Testis (tissue), 3 donors: ENCODE data around the gene FARS2. TPM values are rescaled to one million over a fixed set of nuclear protein-coding genes. Genes with fewer than 3 reads are reported as not detected.

Experiments
- DNase-seq: peaks from one replicate; pipeline ENCODE4 v3.0.0-alpha.2; 2019
- H3K27ac ChIP-seq, 2 donors: fragments of 200-600 bp; sonication (generic); one replicate each; pipeline ENCODE4 v1.5.1; 2019
- H3K27me3 ChIP-seq: fragments of 200-600 bp; sonication (generic); one replicate; pipeline ENCODE4 v1.5.1; 2019
- H3K36me3 ChIP-seq: fragments of 200-600 bp; sonication (generic); one replicate; pipeline ENCODE4 v1.5.1; 2017; ENCODE audit warnings: low read depth; ENCODE audit errors: missing control alignments
- H3K4me1 ChIP-seq: fragments of 200-600 bp; sonication (generic); one replicate; pipeline ENCODE4 v1.5.1; 2019
- H3K4me3 ChIP-seq, 2 donors: fragments of 200-600 bp; sonication (generic); one replicate each; pipeline ENCODE4 v1.5.1; 2017 to 2019
- H3K9me3 ChIP-seq: fragments of 200-600 bp; sonication (generic); one replicate; pipeline ENCODE4 v1.5.1; 2017
- CTCF ChIP-seq, 3 experiments: fragments of 450-650 bp in 2 of 3; fragments of 200-600 bp in 1 of 3; sonication (generic) in 1 of 3; IDR thresholded peaks; one replicate each; pipeline ENCODE4 v1.5.1; 2016 to 2019; ENCODE audit warnings: antibody characterized with exemption in 3 of 3, mild to moderate bottlenecking in 2 of 3, moderate library complexity in 1 of 3
- POLR2A ChIP-seq: fragments of 450-650 bp; IDR thresholded peaks from one replicate; pipeline ENCODE4 v1.6.1; 2017; ENCODE audit warnings: antibody characterized with exemption, mild to moderate bottlenecking, moderate library complexity
- WGBS, 2 donors: methylation state at CpG; one replicate each; pipeline ENCODE4 v1.1.5; 2018; 5-methylcytosine and 5-hydroxymethylcytosine counted together
- intact Hi-C: fragments of 100-400 bp; cut with DNase I; formaldehyde crosslinking; loops from one replicate; pipeline ENCODE4 v1.15.1; 2023; ENCODE audit warnings: low total_unique reads
- polyA plus RNA-seq: library from polyadenylated mRNA; stranded (reverse); fragments of 350-450 nt; fragmentation: Illumina TruSeq; extraction: RNeasy Lipid Tissue Mini Kit (QIAGEN cat#74804); gene quantifications from one replicate; pipeline ENCODE4 v1.2.3, GENCODE V29; 2014; ENCODE audit warnings: low read depth, low replicate concordance; ENCODE audit not compliant: insufficient read depth
- total RNA-seq, 2 donors: library from RNA; depleted of rRNA; stranded (reverse); fragments of >200 nt; gene quantifications; one replicate each; pipeline ENCODE4 v1.2.3, GENCODE V29; 2016

The FARS2 gene
- total and polyA plus RNA-seq, 3 donors from 2014 or later, result 15.4 to 26.8 (median 22.1) TPM

GRCh38 chr6:5765141-5765760 lies 503.9 kb downstream of the FARS2 start:
- Histone ChIP-seq H3K27me3 (no peaks in the 10 kb centered on the region), H3K4me1 (peaks cover 15% of the 10 kb centered on the region), H3K4me3 (no peak overlapping the region), H3K9me3 (no peaks in the 10 kb centered on the region), H3K36me3 (no peaks in the 10 kb centered on the region), H3K27ac (no peak overlapping the region)
- WGBS, 2 donors, result 86 to 89% methylated on average over 17 of the region's 17 CpGs
- TF ChIP-seq POLR2A (no peak), CTCF (IDR thresholded peaks at IDR 0.05) (no peak)
- DNase-seq, result no peak
- intact Hi-C loops, result no loop called here

- Histone ChIP-seq H3K27me3 (no peaks in the 10 kb centered on the region), H3K36me3 (no peaks in the 10 kb centered on the region), H3K4me3 (no peak overlapping the region), H3K9me3 (no peaks in the 10 kb centered on the region), H3K27ac (no peak overlapping the region), H3K4me1 (peaks cover 12% of the 10 kb centered on the region)
- DNase-seq, result no peak
- TF ChIP-seq POLR2A (no peak), CTCF (IDR thresholded peaks at IDR 0.05) (no peak)
- intact Hi-C loops, result no loop called here
- 68 to 77% methylated on average over 3 of the region's 3 CpGs for WGBS, 2 donors
Measured at GRCh38 chr6:5766260-5766659, 504.9 kb downstream of the FARS2 start.

GRCh38 chr6:5767471-5767870 lies 506.2 kb downstream of the FARS2 start:
- intact Hi-C loops, result no loop called here
- peaks cover 11% of the 10 kb centered on the region for H3K4me1 ChIP-seq
- H3K9me3 ChIP-seq, result no peaks in the 10 kb centered on the region
- WGBS, 2 donors, result 97% methylated on average over 2 of the region's 2 CpGs
- no peak overlapping the region for H3K4me3 ChIP-seq
- DNase-seq, result no peak
- no peaks in the 10 kb centered on the region for H3K27me3 ChIP-seq
- H3K27ac ChIP-seq, result no peak overlapping the region
- H3K36me3 ChIP-seq, result no peaks in the 10 kb centered on the region
- TF ChIP-seq POLR2A (no peak), CTCF (IDR thresholded peaks at IDR 0.05) (no peak)

- no peaks in the 10 kb centered on the region for H3K27me3 ChIP-seq
- H3K9me3 ChIP-seq, result no peaks in the 10 kb centered on the region
- intact Hi-C loops, result no loop called here
- no peak overlapping the region for H3K27ac ChIP-seq
- DNase-seq, result no peak
- no peaks in the 10 kb centered on the region for H3K36me3 ChIP-seq
- no peaks in the 10 kb centered on the region for H3K4me1 ChIP-seq
- WGBS, 2 donors, result 97% methylated on average over 7 of the region's 7 CpGs
- H3K4me3 ChIP-seq, result no peak overlapping the region
- TF ChIP-seq CTCF (IDR thresholded peaks at IDR 0.05) (no peak), POLR2A (no peak)
Measured at GRCh38 chr6:5771211-5771610, 509.9 kb downstream of the FARS2 start.

- Histone ChIP-seq H3K4me1 (no peaks in the 10 kb centered on the region), H3K27me3 (no peaks in the 10 kb centered on the region), H3K36me3 (no peaks in the 10 kb centered on the region), H3K4me3 (no peak overlapping the region), H3K9me3 (no peaks in the 10 kb centered on the region), H3K27ac (no peak overlapping the region)
- no peak for TF ChIP-seq POLR2A
- WGBS, 2 donors, result 94 to 95% methylated on average over 6 of the region's 6 CpGs
- intact Hi-C loops, result no loop called here
- DNase-seq, result no peak
Measured at GRCh38 chr6:5771759-5772390, 510.6 kb downstream of the FARS2 start.
